Type B pancreatic cell (in vitro differentiated cells): ENCODE results near the gene SMPX. TPM values are rescaled to one million over a fixed set of nuclear protein-coding genes. Genes with fewer than 3 reads are reported as not detected.

Source experiments
- DNase-seq: peaks from one replicate; pipeline ENCODE4 v3.0.0; 2021; ENCODE audit warnings: mixed read lengths; ENCODE audit not compliant: unreplicated experiment; ENCODE audit errors: extremely low spot score
- H3K27ac Mint-ChIP-seq: 2 replicates; pipeline ENCODE4 v1.8.0; 2021; ENCODE audit warnings: mild to moderate bottlenecking, mixed read lengths
- H3K27me3 Mint-ChIP-seq: 2 replicates; pipeline ENCODE4 v1.8.0; 2021; ENCODE audit warnings: mixed read lengths
- H3K36me3 Mint-ChIP-seq: 2 replicates; pipeline ENCODE4 v1.8.0; 2021; ENCODE audit warnings: mixed read lengths
- H3K4me1 Mint-ChIP-seq: one replicate; pipeline ENCODE4 v1.8.0; 2021; ENCODE audit warnings: mixed read lengths; ENCODE audit not compliant: unreplicated experiment
- H3K4me3 Mint-ChIP-seq: 2 replicates; pipeline ENCODE4 v1.8.0; 2021; ENCODE audit warnings: mild to moderate bottlenecking, mixed read lengths
- H3K9me3 Mint-ChIP-seq: 2 replicates; pipeline ENCODE4 v1.8.0; 2021; ENCODE audit warnings: mixed read lengths
- total RNA-seq: library from RNA; stranded (reverse); gene quantifications from 2 replicates; pipeline ENCODE4 v1.2.1, GENCODE V29; 2021; ENCODE audit warnings: low replicate concordance
- TF ChIP-seq, protein P1 (sequence below): fragments of 200-600 bp; sonication (generic); conservative IDR thresholded peaks from 2 replicates; pipeline ENCODE4 v1.5.0; 2021; ENCODE audit warnings: antibody characterized with exemption, mild to moderate bottlenecking

The SMPX gene
- total RNA-seq, 1 donor from 2014 or later: 2.8 TPM

DNA sequence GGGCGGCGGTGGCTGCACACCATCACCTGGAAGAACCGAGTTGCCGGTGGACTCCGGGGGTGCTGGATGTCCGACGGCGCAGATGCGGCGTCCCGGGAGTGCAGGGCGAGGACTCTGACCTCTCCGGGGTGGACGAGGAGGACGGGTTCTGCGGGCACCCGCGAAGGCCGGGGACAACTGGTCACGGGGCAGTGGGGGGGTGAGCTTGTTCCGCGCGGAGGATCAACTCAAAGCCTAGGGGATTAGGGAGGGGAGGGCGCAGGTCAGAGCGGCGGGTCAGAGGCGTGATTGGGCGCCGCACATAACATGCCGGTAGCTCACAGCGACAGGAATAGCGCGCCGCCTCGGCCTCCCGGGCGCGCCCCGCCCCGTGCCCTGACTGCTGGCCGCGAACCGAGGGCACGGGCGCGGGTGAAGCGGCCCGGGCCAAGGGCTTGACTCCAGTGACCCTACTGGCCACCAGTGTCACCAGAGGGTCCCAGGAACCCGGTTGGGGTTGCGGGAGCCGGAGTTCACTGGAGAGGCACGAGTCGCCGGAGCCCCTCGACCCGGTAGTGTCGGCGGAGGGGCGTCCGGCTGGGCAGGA lies 99.7 kb downstream of the SMPX start, which contains the start of gene KLHL34:
KLHL34 (minus strand) TSS at position 179 of the 586 bp plus-strand sequence. CDS start 542 bp downstream, outside the sequence.
- Mint-ChIP-seq H3K4me3 (peak within 1 kb of the TSS; percentile 24), H3K27me3 (no peaks in the 10 kb centered on the region), H3K27ac (no peak within 1 kb of the TSS), H3K4me1 (peaks cover 8% of the 10 kb centered on the region), H3K36me3 (peaks cover 3% of the 10 kb centered on the region), H3K9me3 (peaks cover 9% of the 10 kb centered on the region)
- TF ChIP-seq, protein P1, sequence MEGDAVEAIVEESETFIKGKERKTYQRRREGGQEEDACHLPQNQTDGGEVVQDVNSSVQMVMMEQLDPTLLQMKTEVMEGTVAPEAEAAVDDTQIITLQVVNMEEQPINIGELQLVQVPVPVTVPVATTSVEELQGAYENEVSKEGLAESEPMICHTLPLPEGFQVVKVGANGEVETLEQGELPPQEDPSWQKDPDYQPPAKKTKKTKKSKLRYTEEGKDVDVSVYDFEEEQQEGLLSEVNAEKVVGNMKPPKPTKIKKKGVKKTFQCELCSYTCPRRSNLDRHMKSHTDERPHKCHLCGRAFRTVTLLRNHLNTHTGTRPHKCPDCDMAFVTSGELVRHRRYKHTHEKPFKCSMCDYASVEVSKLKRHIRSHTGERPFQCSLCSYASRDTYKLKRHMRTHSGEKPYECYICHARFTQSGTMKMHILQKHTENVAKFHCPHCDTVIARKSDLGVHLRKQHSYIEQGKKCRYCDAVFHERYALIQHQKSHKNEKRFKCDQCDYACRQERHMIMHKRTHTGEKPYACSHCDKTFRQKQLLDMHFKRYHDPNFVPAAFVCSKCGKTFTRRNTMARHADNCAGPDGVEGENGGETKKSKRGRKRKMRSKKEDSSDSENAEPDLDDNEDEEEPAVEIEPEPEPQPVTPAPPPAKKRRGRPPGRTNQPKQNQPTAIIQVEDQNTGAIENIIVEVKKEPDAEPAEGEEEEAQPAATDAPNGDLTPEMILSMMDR: no peak
- DNase-seq: no peak

DNA sequence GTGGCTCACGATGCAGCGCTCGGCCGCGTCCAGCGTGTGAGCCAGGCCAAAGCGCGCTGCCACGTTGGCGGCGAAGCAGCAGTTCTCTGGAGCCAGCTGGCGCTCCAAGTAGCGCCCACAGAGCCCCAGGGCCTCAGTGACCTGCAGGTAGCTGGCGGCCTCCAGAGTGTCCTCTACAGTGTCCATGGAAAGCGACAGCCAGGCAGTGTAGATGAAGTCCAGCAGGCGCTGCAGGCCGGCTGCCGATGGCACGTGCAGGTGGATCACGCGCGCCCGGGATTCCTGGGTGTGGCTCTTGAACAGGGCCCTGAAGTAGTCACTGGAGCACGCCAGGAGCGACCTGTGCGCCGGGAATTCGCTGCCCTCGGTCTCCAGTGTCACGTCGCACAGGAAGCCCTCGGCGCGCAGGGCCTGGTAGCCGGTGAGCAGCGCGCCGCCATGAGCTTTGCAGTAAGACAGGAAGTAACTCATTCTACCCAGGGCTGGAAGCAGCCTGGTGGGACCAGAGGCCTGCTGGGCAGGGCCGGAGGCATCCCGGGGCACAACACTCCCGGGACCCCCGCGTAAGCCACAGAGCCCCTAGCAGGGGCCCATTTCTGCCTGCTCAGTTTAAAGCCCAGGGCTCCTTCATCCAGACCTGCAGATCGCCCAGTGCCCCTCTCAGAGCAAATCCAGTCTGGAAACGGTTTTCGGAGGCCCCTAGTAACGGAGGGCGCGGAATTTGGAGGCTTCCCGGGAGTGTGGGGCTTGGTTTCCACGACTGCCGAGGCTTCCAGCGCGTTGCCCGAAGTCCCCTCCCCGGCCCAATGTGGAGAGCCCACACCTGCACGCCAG lies 100.4 kb downstream of the SMPX start:
- H3K4me3 Mint-ChIP-seq: no peak overlapping the region
- no peaks in the 10 kb centered on the region for H3K27me3 Mint-ChIP-seq
- DNase-seq: no peak
- H3K27ac Mint-ChIP-seq: no peak overlapping the region
- peaks cover 9% of the 10 kb centered on the region for H3K9me3 Mint-ChIP-seq
- H3K36me3 Mint-ChIP-seq: peaks cover 3% of the 10 kb centered on the region
- peaks cover 8% of the 10 kb centered on the region for H3K4me1 Mint-ChIP-seq
- TF ChIP-seq, protein P1: no peak

DNA sequence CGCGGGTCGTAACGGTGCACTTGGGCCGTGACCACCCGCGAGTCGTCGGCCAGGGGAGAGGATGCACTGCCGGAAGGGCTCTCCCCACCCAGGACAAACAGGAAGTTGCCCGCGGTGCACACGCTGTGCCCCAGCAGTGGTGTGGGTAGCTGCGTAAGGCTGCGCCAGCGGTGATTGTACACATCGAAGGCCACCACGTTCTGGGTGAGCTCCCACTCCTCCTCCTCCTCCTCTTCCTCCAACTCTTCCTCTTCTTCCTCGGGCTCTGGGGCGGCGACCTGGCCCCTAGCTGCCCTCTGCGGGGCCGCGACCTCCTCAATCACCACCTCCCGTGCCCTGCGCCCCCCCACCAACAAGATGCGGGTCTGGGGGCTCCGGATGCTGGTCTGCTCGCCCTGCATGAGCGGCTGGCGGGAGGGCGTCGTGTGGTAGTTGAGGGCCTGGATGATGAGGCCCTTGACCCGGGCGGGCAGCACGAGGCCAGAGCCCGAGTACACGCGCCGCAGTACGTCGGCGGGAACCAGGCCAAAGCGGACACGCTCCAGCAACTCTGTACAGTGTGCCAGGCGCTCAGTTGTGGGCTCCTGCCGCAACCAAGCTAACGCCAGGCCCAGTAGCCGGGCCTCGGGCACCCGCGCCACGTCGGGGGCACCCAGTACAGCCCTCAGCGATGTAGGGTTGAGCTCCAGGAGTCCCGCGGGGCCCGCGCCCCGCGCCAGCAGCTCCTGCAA lies 101.2 kb downstream of the SMPX start:
- no peaks in the 10 kb centered on the region for H3K27me3 Mint-ChIP-seq
- H3K9me3 Mint-ChIP-seq: peaks cover 9% of the 10 kb centered on the region
- H3K4me1 Mint-ChIP-seq: peaks cover 7% of the 10 kb centered on the region
- TF ChIP-seq, protein P1: no peak
- H3K27ac Mint-ChIP-seq: no peak overlapping the region
- H3K36me3 Mint-ChIP-seq: peaks cover 3% of the 10 kb centered on the region
- H3K4me3 Mint-ChIP-seq: no peak overlapping the region
- no peak for DNase-seq

Other genes starting within 250 kb of the SMPX start
- 0.21 TPM in 1 of 2 replicates, not detected in the other for gene KLHL34, start 99.8 kb downstream of the SMPX start, total RNA-seq
- gene MBTPS2, start 81.5 kb upstream of the SMPX start, total RNA-seq: 19.8 and 21.8 TPM in 2 replicates
- 2.7 and 3.1 TPM in 2 replicates for gene YY2, start 97.9 kb upstream of the SMPX start, total RNA-seq
- gene SMS, start 182.6 kb upstream of the SMPX start, total RNA-seq: 138 and 277 TPM in 2 replicates